Measurements from ENCODE around the gene CD70. TPM values are rescaled to one million over a fixed set of nuclear protein-coding genes. Genes with fewer than 3 reads are reported as not detected.
A peak's percentile ranks its signal among the peaks of the same experiment; 100 is the strongest.

CD70 gene
- total RNA-seq, 2 donors from 2014 or later: not detected

DNA sequence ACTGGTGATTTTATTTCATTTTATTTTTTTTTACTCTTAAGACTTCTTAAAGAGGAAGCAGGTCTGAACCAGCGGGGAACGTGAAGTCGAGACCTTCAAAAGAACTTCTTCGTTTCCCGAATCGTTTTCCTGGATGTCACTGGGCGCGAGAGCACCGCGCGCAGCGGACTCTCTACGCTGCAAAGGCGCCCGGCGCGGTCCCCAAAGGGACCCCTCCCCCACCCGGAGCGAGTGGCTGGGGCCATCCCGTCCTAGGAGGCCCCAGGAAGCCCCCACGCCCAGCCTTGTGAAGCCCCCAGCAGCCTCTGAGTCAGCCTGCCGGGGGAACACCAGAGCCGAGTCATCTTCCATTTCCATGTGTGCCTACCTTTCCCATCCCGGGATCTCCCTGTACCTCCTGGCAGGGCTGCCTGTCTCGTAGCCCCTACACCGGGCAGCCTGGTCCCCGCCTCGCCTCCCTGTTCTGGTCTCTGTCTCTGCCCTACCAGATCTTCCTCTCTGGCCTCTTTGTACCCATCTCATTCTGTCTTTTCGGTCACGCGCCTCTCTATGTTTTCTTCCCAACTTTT lies 608 bp downstream of the CD70 start:
- H3K27ac ChIP-seq: no peak overlapping the region
- H3K4me1 ChIP-seq (ENCODE audit: control insufficient read depth in 1 of 2, low read depth in 2 of 2): peaks cover 7 to 10% of the 10 kb centered on the region in 2 donors
- DNase-seq (ENCODE audit: low spot score): no peak
- TF ChIP-seq, protein P1, sequence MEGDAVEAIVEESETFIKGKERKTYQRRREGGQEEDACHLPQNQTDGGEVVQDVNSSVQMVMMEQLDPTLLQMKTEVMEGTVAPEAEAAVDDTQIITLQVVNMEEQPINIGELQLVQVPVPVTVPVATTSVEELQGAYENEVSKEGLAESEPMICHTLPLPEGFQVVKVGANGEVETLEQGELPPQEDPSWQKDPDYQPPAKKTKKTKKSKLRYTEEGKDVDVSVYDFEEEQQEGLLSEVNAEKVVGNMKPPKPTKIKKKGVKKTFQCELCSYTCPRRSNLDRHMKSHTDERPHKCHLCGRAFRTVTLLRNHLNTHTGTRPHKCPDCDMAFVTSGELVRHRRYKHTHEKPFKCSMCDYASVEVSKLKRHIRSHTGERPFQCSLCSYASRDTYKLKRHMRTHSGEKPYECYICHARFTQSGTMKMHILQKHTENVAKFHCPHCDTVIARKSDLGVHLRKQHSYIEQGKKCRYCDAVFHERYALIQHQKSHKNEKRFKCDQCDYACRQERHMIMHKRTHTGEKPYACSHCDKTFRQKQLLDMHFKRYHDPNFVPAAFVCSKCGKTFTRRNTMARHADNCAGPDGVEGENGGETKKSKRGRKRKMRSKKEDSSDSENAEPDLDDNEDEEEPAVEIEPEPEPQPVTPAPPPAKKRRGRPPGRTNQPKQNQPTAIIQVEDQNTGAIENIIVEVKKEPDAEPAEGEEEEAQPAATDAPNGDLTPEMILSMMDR (IDR thresholded peaks at IDR 0.05): no peak
- no peaks in the 10 kb centered on the region for H3K9me3 ChIP-seq
- H3K27me3 ChIP-seq (replicated peaks; ENCODE audit: insufficient read depth): peaks cover 6% of the 10 kb centered on the region
- ATAC-seq (ENCODE audit: insufficient number of reproducible peaks, low FRiP score, low read depth): no peak
- peak overlapping the region; percentile 51 for H3K4me3 ChIP-seq
- H3K36me3 ChIP-seq: no peaks in the 10 kb centered on the region

DNA sequence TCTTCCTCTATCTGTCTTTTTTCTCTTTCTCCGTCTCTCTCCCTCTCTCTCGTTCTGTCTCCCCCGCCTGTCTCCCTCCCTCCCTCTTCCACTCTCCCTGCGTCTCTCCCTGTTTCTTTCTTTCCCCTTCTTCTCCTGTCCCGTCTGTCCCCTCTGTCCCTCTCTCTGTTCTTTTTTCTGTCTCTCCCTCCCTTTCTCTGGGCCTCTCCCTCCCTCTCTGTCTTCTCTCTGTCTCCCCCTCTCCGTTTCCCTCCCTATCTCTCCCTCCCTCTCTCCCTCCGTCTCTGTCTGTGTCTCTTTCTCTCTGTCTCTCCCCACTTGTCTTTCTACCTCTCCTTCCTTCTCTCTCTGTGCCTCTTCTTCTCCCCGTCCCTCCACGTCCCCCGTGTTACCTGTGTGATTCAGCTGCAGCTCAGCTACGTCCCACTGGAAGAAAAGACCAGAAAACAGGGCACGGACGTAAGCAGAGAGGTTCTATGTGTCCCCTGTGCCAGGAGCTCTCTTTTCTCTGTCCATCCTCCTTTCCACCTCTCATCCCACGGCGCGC lies 1.2 kb downstream of the CD70 start:
- Histone ChIP-seq H3K27ac (no peak overlapping the region), H3K4me3 (peak overlapping the region; percentile 51), H3K36me3 (no peaks in the 10 kb centered on the region), H3K4me1 (ENCODE audit: control insufficient read depth in 1 of 2, low read depth in 2 of 2) (peaks cover 7 to 10% of the 10 kb centered on the region in 2 donors), H3K27me3 (replicated peaks; ENCODE audit: insufficient read depth) (peaks cover 6% of the 10 kb centered on the region), H3K9me3 (no peaks in the 10 kb centered on the region)
- DNase-seq (ENCODE audit: low spot score): no peak
- TF ChIP-seq, protein P1 (IDR thresholded peaks at IDR 0.05): no peak
- no peak for ATAC-seq (ENCODE audit: insufficient number of reproducible peaks, low FRiP score, low read depth)

DNA sequence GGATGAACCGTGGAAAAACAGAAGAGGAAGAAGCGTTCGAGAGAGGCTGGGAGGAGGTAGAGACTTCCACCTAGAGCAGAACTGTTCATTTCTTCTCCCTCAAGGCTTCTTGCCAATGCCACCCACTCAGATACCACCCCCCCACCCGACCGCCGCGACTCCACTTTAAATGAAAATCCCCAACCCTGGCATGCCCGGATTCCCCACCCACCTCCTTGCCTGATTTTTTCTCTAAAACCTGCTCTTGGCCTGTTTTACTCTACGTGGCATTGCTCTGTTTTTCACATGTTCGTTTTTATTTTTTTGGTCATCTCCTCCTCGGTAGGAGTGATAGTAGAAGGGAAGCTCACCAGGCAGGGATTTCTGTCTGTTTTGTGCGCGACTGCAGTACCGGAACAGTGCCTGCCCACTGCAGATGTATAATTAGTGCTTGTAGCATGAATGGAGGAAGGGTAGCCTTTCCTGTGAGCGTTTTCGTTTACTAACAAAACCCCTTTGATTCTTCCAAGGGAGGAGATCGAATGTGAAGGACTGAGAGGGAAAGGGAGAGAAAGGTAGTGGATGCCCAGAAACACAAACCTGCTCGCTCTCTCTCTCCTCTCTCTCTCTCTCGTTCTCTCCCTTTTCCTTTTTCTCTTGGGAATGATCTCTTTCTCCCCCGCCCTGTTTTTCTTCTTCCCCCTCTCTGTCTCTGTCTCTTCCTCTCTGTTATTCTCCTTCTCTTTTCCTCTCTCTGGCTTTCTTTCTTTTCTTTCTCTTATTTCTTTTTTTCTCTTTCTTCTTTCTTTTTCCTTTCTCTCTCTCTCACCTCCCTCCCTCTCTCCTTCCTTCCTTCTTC lies 2.2 kb downstream of the CD70 start:
- H3K36me3 ChIP-seq: no peaks in the 10 kb centered on the region
- no peaks in the 10 kb centered on the region for H3K9me3 ChIP-seq
- H3K4me1 ChIP-seq (ENCODE audit: control insufficient read depth in 1 of 2, low read depth in 2 of 2): peaks cover 7 to 10% of the 10 kb centered on the region in 2 donors
- peaks cover 6% of the 10 kb centered on the region for H3K27me3 ChIP-seq (replicated peaks; ENCODE audit: insufficient read depth)
- no peak overlapping the region for H3K4me3 ChIP-seq
- H3K27ac ChIP-seq: no peak overlapping the region
- no peak for ATAC-seq (ENCODE audit: insufficient number of reproducible peaks, low FRiP score, low read depth)
- no peak for DNase-seq (ENCODE audit: low spot score)
- TF ChIP-seq, protein P1 (IDR thresholded peaks at IDR 0.05): no peak

DNA sequence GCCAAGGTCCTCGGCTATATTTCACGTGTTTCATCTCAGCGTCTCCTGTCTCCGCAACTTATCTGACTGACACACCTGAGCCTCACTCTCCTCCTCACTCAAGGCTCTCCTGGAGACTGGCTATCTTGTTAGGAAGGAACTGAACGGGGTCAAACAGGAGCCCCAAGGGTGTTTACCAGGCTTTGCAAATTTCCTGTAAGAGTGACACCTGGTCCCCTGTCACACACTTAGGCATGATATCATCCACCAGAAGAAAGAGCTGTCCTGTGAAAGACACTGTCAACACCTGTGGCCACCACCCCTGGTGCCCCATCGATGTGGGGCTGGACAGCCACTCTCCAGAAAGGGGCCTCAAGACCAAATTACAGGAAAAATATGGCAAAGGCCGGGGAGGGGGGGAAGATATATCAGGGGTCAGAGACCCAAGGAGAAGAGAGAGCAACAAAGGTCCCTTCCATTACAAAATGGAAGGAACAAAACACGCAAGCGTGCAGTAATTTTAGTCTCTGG lies 2.9 kb downstream of the CD70 start:
- no peak for ATAC-seq (ENCODE audit: insufficient number of reproducible peaks, low FRiP score, low read depth)
- H3K36me3 ChIP-seq: no peaks in the 10 kb centered on the region
- no peak for DNase-seq (ENCODE audit: low spot score)
- no peak overlapping the region for H3K27ac ChIP-seq
- no peak overlapping the region for H3K4me3 ChIP-seq
- H3K4me1 ChIP-seq (ENCODE audit: control insufficient read depth in 1 of 2, low read depth in 2 of 2): peaks cover 7 to 10% of the 10 kb centered on the region in 2 donors
- no peaks in the 10 kb centered on the region for H3K9me3 ChIP-seq
- H3K27me3 ChIP-seq (replicated peaks; ENCODE audit: insufficient read depth): peaks cover 6% of the 10 kb centered on the region
- TF ChIP-seq, protein P1 (IDR thresholded peaks at IDR 0.05): no peak
